GM12801 (cell line): ENCODE results near the gene CYP2J2.

ENCODE experiments used
- TF ChIP-seq, protein P1 (sequence below): IDR thresholded peaks from one replicate; pipeline ENCODE4 v1.5.1; 2011; ENCODE audit warnings: control low read depth; ENCODE audit not compliant: insufficient read length; ENCODE audit errors: extremely low read depth

Gene CYP2J2, protein sequence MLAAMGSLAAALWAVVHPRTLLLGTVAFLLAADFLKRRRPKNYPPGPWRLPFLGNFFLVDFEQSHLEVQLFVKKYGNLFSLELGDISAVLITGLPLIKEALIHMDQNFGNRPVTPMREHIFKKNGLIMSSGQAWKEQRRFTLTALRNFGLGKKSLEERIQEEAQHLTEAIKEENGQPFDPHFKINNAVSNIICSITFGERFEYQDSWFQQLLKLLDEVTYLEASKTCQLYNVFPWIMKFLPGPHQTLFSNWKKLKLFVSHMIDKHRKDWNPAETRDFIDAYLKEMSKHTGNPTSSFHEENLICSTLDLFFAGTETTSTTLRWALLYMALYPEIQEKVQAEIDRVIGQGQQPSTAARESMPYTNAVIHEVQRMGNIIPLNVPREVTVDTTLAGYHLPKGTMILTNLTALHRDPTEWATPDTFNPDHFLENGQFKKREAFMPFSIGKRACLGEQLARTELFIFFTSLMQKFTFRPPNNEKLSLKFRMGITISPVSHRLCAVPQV

DNA sequence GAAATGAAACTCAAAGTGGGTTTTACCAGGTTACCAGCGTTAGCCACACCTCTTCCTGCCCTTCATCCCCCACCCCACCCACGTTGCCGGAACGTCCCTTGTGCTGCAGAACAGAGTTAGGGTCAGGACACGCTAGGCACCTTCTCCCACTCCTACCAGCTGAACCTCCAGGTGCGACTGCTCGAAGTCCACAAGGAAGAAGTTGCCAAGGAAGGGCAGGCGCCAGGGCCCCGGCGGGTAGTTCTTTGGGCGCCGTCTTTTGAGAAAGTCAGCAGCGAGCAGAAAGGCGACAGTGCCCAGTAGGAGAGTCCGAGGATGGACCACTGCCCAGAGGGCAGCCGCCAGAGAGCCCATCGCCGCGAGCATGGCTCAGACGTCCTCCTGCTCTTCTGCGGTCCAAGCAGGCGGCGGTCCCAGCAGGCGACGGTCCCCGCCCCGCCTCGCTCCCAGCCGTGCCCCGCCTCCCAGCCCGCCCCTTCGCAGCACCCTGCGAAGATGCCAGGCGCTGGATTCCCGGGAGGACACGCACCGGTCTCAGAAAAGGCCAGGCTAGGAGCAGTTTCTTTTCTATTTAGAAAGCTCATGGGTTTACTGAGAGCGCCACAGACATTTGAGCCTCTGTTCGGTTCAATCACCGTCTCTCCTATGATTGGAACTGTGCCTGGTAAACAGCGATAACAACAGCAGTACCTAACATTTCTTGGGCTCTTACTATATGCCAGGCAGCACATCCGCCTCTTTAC lies at the start of gene CYP2J2:
Gene CYP2J2, minus strand, starts transcription at position 393 of the 743 bp plus-strand sequence. Its CDS starts 27 bp downstream, at position 366.
- TF ChIP-seq, protein P1, sequence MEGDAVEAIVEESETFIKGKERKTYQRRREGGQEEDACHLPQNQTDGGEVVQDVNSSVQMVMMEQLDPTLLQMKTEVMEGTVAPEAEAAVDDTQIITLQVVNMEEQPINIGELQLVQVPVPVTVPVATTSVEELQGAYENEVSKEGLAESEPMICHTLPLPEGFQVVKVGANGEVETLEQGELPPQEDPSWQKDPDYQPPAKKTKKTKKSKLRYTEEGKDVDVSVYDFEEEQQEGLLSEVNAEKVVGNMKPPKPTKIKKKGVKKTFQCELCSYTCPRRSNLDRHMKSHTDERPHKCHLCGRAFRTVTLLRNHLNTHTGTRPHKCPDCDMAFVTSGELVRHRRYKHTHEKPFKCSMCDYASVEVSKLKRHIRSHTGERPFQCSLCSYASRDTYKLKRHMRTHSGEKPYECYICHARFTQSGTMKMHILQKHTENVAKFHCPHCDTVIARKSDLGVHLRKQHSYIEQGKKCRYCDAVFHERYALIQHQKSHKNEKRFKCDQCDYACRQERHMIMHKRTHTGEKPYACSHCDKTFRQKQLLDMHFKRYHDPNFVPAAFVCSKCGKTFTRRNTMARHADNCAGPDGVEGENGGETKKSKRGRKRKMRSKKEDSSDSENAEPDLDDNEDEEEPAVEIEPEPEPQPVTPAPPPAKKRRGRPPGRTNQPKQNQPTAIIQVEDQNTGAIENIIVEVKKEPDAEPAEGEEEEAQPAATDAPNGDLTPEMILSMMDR: no peak

DNA sequence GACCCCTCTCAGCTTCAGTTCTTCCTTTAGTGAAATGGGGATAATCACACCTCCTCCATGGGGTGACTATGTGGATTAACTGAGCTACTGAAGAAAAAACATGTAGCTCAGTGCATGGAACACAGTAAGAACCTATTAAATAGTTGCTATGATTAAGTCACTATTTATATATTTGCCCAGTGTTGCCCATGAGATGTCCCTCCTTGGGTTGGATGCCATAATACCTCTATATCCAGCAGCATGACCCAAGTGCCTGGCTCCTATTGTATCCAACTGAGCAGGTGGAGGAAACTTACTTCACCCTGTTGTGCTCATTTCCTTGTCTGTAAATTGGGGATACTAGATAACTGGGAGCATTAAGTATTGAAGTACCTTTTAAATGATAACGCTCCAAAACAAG lies 47.1 kb upstream of the CYP2J2 start:
- TF ChIP-seq, protein P1: no peak

DNA sequence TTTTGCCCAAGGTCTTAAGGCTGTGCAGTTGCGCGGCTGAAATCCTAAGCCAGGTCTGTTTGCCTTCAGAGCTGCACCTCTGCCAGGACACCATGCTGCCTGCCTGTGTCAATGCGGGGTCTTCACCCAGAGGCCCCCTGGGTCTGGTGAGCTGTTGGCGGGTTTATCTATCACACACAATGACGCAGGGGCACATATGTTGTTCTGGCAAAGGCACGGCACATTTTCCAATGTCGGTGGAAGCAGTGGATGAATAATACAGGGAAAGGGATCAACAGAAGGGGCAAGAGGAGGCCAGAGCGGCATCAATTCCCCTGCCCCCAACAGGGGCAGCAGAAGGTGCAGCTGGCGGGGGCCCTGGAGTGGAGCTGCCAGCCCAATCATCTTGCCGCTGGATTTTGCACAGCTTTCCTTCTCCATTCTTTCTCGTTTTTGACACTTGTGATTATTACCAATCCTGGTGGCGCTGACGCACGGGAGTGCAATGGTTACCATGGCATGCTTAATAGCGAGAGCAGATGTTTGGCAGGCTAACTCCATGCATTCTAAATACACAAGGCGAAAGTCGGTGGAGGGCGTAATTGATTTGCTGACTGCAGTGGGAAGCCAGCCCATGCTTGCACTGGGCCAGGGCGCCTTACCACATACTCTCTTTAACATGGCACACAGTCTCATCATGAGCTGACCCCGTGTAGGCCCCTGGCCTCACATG lies 45.8 kb upstream of the CYP2J2 start:
- TF ChIP-seq, protein P1: no peak

DNA sequence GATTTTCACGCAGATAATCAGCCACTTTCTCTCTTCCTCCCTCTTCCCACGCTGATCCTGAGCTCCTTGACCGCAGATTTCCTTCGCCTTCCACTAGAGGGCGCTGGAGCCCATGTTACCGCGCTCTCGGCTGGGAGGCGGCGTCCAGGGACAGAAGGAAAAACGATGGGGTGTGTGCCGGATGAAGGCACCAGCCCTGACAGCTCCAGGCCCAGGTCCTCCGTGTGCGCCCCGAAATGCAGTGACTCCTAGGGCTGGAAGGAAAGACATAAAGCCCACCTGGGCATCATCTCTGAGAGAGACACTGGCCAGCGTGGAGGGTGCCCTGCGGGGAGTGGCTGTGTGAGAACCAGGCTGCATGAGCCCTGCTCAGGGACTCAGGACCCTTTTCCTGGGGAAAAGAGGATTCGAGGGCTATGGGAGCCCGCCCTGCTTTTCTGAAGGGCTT lies 44.9 kb upstream of the CYP2J2 start:
- TF ChIP-seq, protein P1: peak; percentile 2

DNA sequence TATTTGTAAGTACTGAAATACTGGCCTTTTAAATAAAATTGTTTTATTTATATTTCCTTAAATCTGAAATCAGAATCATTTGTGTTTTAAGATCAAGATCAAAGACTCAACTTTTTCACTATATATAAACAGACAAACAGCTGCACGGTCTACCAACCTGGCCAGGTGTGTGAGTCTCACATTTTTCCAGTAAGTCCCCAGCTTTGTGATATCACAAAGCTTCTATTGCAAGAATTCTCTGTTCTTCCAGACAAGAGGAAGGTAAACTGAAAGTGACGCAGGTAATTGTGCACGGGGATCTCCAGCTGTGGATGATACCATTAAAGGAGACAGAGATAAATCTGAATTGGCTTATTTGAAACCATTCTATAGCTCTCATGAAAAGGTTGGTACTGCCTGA lies 41.2 kb upstream of the CYP2J2 start:
- TF ChIP-seq, protein P1: no peak

DNA sequence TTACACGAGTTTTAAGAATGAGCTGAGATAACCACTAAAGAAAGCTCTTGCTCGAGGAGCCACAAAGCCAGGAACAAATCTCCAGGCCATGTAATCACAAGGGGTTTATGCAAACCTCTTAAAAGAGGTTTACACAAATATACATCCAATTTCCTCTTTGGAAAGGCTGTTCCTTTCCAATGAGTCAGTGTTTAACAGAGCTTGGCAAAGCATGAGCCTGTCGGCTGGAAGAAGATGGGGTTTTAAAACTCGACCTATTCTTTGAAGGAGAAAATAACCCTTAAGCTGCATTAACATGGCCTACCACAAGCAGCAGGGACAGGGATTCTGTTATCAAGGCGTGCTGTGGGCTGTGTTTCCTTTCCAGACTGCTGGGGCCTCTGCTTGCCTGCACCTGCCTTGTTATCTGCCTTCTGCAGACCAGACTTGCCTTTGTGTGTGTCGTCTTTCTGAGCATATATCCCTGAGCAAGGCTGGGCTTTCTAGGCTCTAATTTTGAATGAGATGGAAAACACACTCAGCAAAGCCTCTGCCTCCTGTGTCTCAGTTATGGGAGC lies 40.6 kb upstream of the CYP2J2 start:
- TF ChIP-seq, protein P1: no peak
